Mucosa of descending colon (tissue), 3 donors: ENCODE measurements around the gene MAST1. TPM values are rescaled to one million over a fixed set of nuclear protein-coding genes. Genes with fewer than 3 reads are reported as not detected.

ENCODE experiments used
- ATAC-seq: fragments of 200-7000 bp; cut with Tn5 transposase; one replicate; pipeline ENCODE4 v1.9.1; 2020; ENCODE audit warnings: mild to moderate bottlenecking, moderate library complexity
- DNase-seq, 3 donors: peaks; one replicate each; pipeline ENCODE4 v3.0.0-alpha.2; 2020
- H3K36me3 ChIP-seq: fragments of 200-600 bp; one replicate; pipeline ENCODE4 v1.8.0; 2021; ENCODE audit warnings: low read depth, mild to moderate bottlenecking
- H3K4me1 ChIP-seq: fragments of 200-600 bp; one replicate; pipeline ENCODE4 v1.8.0; 2021; ENCODE audit warnings: low read depth, mild to moderate bottlenecking
- H3K4me3 ChIP-seq: fragments of 200-600 bp; one replicate; pipeline ENCODE4 v1.8.0; 2021; ENCODE audit warnings: mild to moderate bottlenecking
- H3K9me3 ChIP-seq: fragments of 200-600 bp; one replicate; pipeline ENCODE4 v1.8.0; 2021; ENCODE audit warnings: mild to moderate bottlenecking
- CTCF ChIP-seq: fragments of 200-600 bp; IDR thresholded peaks from one replicate; pipeline ENCODE4 v1.8.0; 2022; ENCODE audit warnings: antibody characterized with exemption, mild to moderate bottlenecking
- intact Hi-C, 2 donors: fragments of 100-400 bp; cut with DNase I in 1 of 2; cut with micrococcal nuclease in 1 of 2; formaldehyde crosslinking; loops; one replicate each; pipeline versions ENCODE4 v1.11.0 to v1.11.1; 2022; cut with DNase I, micrococcal nuclease
- total RNA-seq, 3 donors: library from RNA; stranded (reverse); fragmentation: NEBNext Ultra II Directional in 2 of 3; extraction: Animal tissue kit (Norgen Biotek cat#: 25700) in 2 of 3; gene quantifications; one replicate each; pipeline versions ENCODE4 v1.2.1 to v1.2.4, GENCODE V29; 2021 to 2023
- donor health status: DM: no; HTN: no; CAD: no; lungs with moderate emphysema.
- donor health status: DM: no; HTN: no; CAD: no.
- donor health status: DM: no; HTN: yes; CAD: no.

MAST1 gene
- total RNA-seq, 3 donors from 2014 or later: 0.69 to 4.1 (median 1.2) TPM

GRCh38 chr19:12856653-12857052, 18.3 kb downstream of the MAST1 start:
- H3K9me3 ChIP-seq: no peaks in the 10 kb centered on the region
- no peaks in the 10 kb centered on the region for H3K36me3 ChIP-seq
- no peak for ATAC-seq
- no peak for DNase-seq
- H3K4me3 ChIP-seq: no peak overlapping the region
- no peak for TF ChIP-seq CTCF
- H3K4me1 ChIP-seq: no peaks in the 10 kb centered on the region
- intact Hi-C loops: no loop called here

- Histone ChIP-seq H3K4me1 (no peaks in the 10 kb centered on the region), H3K4me3 (no peak overlapping the region), H3K9me3 (no peaks in the 10 kb centered on the region), H3K36me3 (no peaks in the 10 kb centered on the region)
- DNase-seq (no peak), ATAC-seq (no peak)
- intact Hi-C loops: no loop called here
- TF ChIP-seq CTCF: no peak
Measured at GRCh38 chr19:12858041-12858928, 20.0 kb downstream of the MAST1 start.

- H3K36me3 ChIP-seq: no peaks in the 10 kb centered on the region
- no peak for ATAC-seq
- DNase-seq: no peak
- TF ChIP-seq CTCF: no peak
- no peaks in the 10 kb centered on the region for H3K4me1 ChIP-seq
- H3K4me3 ChIP-seq: no peak overlapping the region
- H3K9me3 ChIP-seq: no peaks in the 10 kb centered on the region
- intact Hi-C loops: no loop called here
Measured at GRCh38 chr19:12859546-12859945, 21.2 kb downstream of the MAST1 start.

GRCh38 chr19:12864143-12864542, 25.8 kb downstream of the MAST1 start:
- ATAC-seq (no peak), DNase-seq (no peak)
- TF ChIP-seq CTCF: no peak
- intact Hi-C loops: no loop called here
- H3K4me1 ChIP-seq: peaks cover 6% of the 10 kb centered on the region
- H3K36me3 ChIP-seq: no peaks in the 10 kb centered on the region
- H3K4me3 ChIP-seq: no peak overlapping the region
- no peaks in the 10 kb centered on the region for H3K9me3 ChIP-seq

GRCh38 chr19:12864721-12865715, 26.7 kb downstream of the MAST1 start:
- DNase-seq (peak in 2 of 3 donors; percentile 44 to 48), ATAC-seq (peak; percentile 56)
- Histone ChIP-seq H3K4me1 (peaks cover 6% of the 10 kb centered on the region), H3K36me3 (no peaks in the 10 kb centered on the region), H3K9me3 (no peaks in the 10 kb centered on the region), H3K4me3 (no peak overlapping the region)
- TF ChIP-seq CTCF: no peak
- intact Hi-C loops: no loop called here
